NCI-H2107 (cell line): Measurements from ENCODE around the gene MLYCD.

Experiments
- DNase-seq: peaks from one replicate; lab custom pipeline; 2025; lab: John Stamatoyannopoulos, UW

Gene MLYCD

GRCh38 chr16:83925957-83926725 is 27.2 kb downstream of the MLYCD start:
- no peak for DNase-seq

- DNase-seq: peak; percentile 39
Measured at GRCh38 chr16:83926726-83927397, 27.9 kb downstream of the MLYCD start.

GRCh38 chr16:83928341-83929055 is 29.6 kb downstream of the MLYCD start:
- DNase-seq: no peak

GRCh38 chr16:83929811-83930555 is 31.1 kb downstream of the MLYCD start:
- DNase-seq: no peak

GRCh38 chr16:83930730-83931500 is 32.0 kb downstream of the MLYCD start:
- no peak for DNase-seq

- DNase-seq: no peak
Measured at GRCh38 chr16:83931556-83931955, 32.6 kb downstream of the MLYCD start.

GRCh38 chr16:83932304-83932703 is 33.4 kb downstream of the MLYCD start:
- DNase-seq: no peak

- no peak for DNase-seq
Measured at GRCh38 chr16:83932955-83933673, 34.2 kb downstream of the MLYCD start.

GRCh38 chr16:83933885-83934683 is 35.2 kb downstream of the MLYCD start:
- DNase-seq: no peak

- no peak for DNase-seq
Measured at GRCh38 chr16:83934684-83934977, 35.7 kb downstream of the MLYCD start.

- DNase-seq: no peak
Measured at GRCh38 chr16:83935005-83935857, 36.3 kb downstream of the MLYCD start.

- no peak for DNase-seq
Measured at GRCh38 chr16:83935858-83936255, 36.9 kb downstream of the MLYCD start.

GRCh38 chr16:83936581-83937165 is 37.8 kb downstream of the MLYCD start:
- DNase-seq: no peak

- DNase-seq: no peak
Measured at GRCh38 chr16:83937267-83937666, 38.4 kb downstream of the MLYCD start.

- DNase-seq: no peak
Measured at GRCh38 chr16:83937922-83938885, 39.3 kb downstream of the MLYCD start.

GRCh38 chr16:83939266-83939855 is 40.4 kb downstream of the MLYCD start:
- no peak for DNase-seq

- no peak for DNase-seq
Measured at GRCh38 chr16:83940119-83940518, 41.2 kb downstream of the MLYCD start.
